ENCODE measurements around the gene MC2R. TPM values are rescaled to one million over a fixed set of nuclear protein-coding genes. Genes with fewer than 3 reads are reported as not detected.

MC2R gene
- total RNA-seq, 1 experiment from 2014 or later: not detected

GRCh38 chr18:13909141-13909940 is 6.0 kb downstream of the MC2R start:
- TF ChIP-seq EZH2phosphoT487 (IDR thresholded peaks at IDR 0.05; ENCODE audit: borderline replicate concordance) (no peak), CTCF (IDR thresholded peaks at IDR 0.05 in 2 of 3, conservative IDR thresholded peaks at IDR 0.05 in 1 of 3; ENCODE audit: borderline replicate concordance in 1 of 3, insufficient read depth in 1 of 3, low read depth in 2 of 3, low read length in 2 of 3) (peak in 2 of 3 experiments; percentile 27 to 35; a peak in 2 of 6 replicates)

GRCh38 chr18:13900633-13901032 is 14.7 kb downstream of the MC2R start:
- POLR2A ChIA-PET: no interaction called here
- peaks cover 8% of the 10 kb centered on the region; the same call in 1 of the 2 replicates for H3K27me3 ChIP-seq (ENCODE audit: insufficient read depth, low read length)
- ATAC-seq (no peak), DNase-seq (ENCODE audit: low read depth, low spot score) (no peak)
- no peak for TF ChIP-seq ZBTB33 (IDR thresholded peaks at IDR 0.05; ENCODE audit: extremely low read depth, insufficient replicate concordance, low read length)
- TF ChIP-seq CTCF (IDR thresholded peaks at IDR 0.05 in 2 of 3, conservative IDR thresholded peaks at IDR 0.05 in 1 of 3; ENCODE audit: borderline replicate concordance in 1 of 3, insufficient read depth in 1 of 3, low read depth in 2 of 3, low read length in 2 of 3): no peak
- TF ChIP-seq ATF3 (IDR thresholded peaks at IDR 0.05): no peak
- TF ChIP-seq RAD21 (IDR thresholded peaks at IDR 0.05; ENCODE audit: low read depth): no peak
- no peak for TF ChIP-seq SRF (IDR thresholded peaks at IDR 0.05; ENCODE audit: low read depth)
- no peak for TF ChIP-seq SIN3A (IDR thresholded peaks at IDR 0.05; ENCODE audit: low read depth)
- TF ChIP-seq FOSL1 (IDR thresholded peaks at IDR 0.05; ENCODE audit: low read depth): no peak
- TF ChIP-seq ZFX (IDR thresholded peaks at IDR 0.05): no peak
- no peak for TF ChIP-seq CBX3 (IDR thresholded peaks at IDR 0.05; ENCODE audit: low read depth)
- no peak for TF ChIP-seq JUND (IDR thresholded peaks at IDR 0.05)
- no peak for TF ChIP-seq POLR2A (IDR thresholded peaks at IDR 0.05; ENCODE audit: borderline replicate concordance, extremely low read depth, insufficient read depth, insufficient read length)
- no peak for TF ChIP-seq EZH2 (IDR thresholded peaks at IDR 0.05)
- TF ChIP-seq EGR1 (IDR thresholded peaks at IDR 0.05; ENCODE audit: low read depth): no peak
- no peak overlapping the region for H3K4me2 ChIP-seq (ENCODE audit: low read length)
- H3K27ac ChIP-seq (ENCODE audit: low read depth, low read length): no peak overlapping the region
- H2AFZ ChIP-seq (ENCODE audit: low read depth, low read length, poor library complexity, severe bottlenecking): no peak overlapping the region
- no peak overlapping the region for H3K4me3 ChIP-seq (replicated peaks in 1 of 2; ENCODE audit: low read depth in 1 of 2, low read length in 2 of 2)
- no peaks in the 10 kb centered on the region for H3K36me3 ChIP-seq (ENCODE audit: control insufficient read depth in 1 of 2, insufficient read depth in 2 of 2, low read length in 2 of 2)
- H3K79me2 ChIP-seq (ENCODE audit: insufficient read depth, low read length): no peaks in the 10 kb centered on the region
- H3K9me3 ChIP-seq (ENCODE audit: control insufficient read depth in 1 of 2, insufficient read depth in 1 of 2, low read depth in 1 of 2, low read length in 2 of 2): no peaks in the 10 kb centered on the region
- no peaks in the 10 kb centered on the region for H3K9me2 ChIP-seq (ENCODE audit: insufficient read depth)
- no peaks in the 10 kb centered on the region for H3K4me1 ChIP-seq (ENCODE audit: control insufficient read depth in 1 of 2, insufficient read depth in 2 of 2, low read length in 2 of 2)
- H4K20me1 ChIP-seq (ENCODE audit: insufficient read depth): no peaks in the 10 kb centered on the region
- RAD21 ChIA-PET (ENCODE audit: low non-redundant PET in 1 of 2, low total read pairs in 2 of 2, uncharacterized antibody in 2 of 2, unreplicated experiment in 2 of 2): no interaction called here
- BruUV-seq (replicated peaks): no TSS peak
- CTCF ChIA-PET: no interaction called here
- intact Hi-C loops (cut with micrococcal nuclease): no loop called here
- no peak overlapping the region for H3K9ac ChIP-seq (ENCODE audit: low read length)

More at GRCh38 chr18:13909141-13909940, 6.0 kb downstream of the MC2R start:
- intact Hi-C loops (cut with micrococcal nuclease): no loop called here
- no TSS peak for BruUV-seq (replicated peaks)
- no peaks in the 10 kb centered on the region for H3K79me2 ChIP-seq (ENCODE audit: insufficient read depth, low read length)
- H4K20me1 ChIP-seq (ENCODE audit: insufficient read depth): no peaks in the 10 kb centered on the region
- H3K4me2 ChIP-seq (ENCODE audit: low read length): no peak overlapping the region
- H3K9me3 ChIP-seq (ENCODE audit: control insufficient read depth in 1 of 2, insufficient read depth in 1 of 2, low read depth in 1 of 2, low read length in 2 of 2): no peaks in the 10 kb centered on the region
- DNase-seq (ENCODE audit: low read depth, low spot score) (no peak), ATAC-seq (no peak)
- RAD21 ChIA-PET (ENCODE audit: low non-redundant PET in 1 of 2, low total read pairs in 2 of 2, uncharacterized antibody in 2 of 2, unreplicated experiment in 2 of 2): no interaction called here
- no peak overlapping the region for H3K9ac ChIP-seq (ENCODE audit: low read length)
- no peak overlapping the region for H3K4me3 ChIP-seq (replicated peaks in 1 of 2; ENCODE audit: low read depth in 1 of 2, low read length in 2 of 2)
- H3K4me1 ChIP-seq (ENCODE audit: control insufficient read depth in 1 of 2, insufficient read depth in 2 of 2, low read length in 2 of 2): no peaks in the 10 kb centered on the region
- H3K27me3 ChIP-seq (ENCODE audit: insufficient read depth, low read length): no peaks in the 10 kb centered on the region
- POLR2A ChIA-PET: no interaction called here
- H2AFZ ChIP-seq (ENCODE audit: low read depth, low read length, poor library complexity, severe bottlenecking): no peak overlapping the region
- H3K27ac ChIP-seq (ENCODE audit: low read depth, low read length): no peak overlapping the region
- no peaks in the 10 kb centered on the region for H3K36me3 ChIP-seq (ENCODE audit: control insufficient read depth in 1 of 2, insufficient read depth in 2 of 2, low read length in 2 of 2)
- CTCF ChIA-PET: no interaction called here
- no peaks in the 10 kb centered on the region for H3K9me2 ChIP-seq (ENCODE audit: insufficient read depth)
